Measurements from ENCODE around the gene EGLN1. TPM values are rescaled to one million over a fixed set of nuclear protein-coding genes. Genes with fewer than 3 reads are reported as not detected.
A peak's percentile ranks its signal among the peaks of the same experiment; 100 is the strongest.

EGLN1 gene
- total RNA-seq, 2 donors from 2014 or later: 40.6 to 42.7 TPM

- Histone ChIP-seq H3K4me3 (no peak overlapping the region), H3K9me3 (no peaks in the 10 kb centered on the region), H3K27me3 (replicated peaks; ENCODE audit: insufficient read depth) (no peaks in the 10 kb centered on the region), H3K27ac (peak overlapping the region; percentile 27 to 60), H3K4me1 (ENCODE audit: control insufficient read depth in 1 of 2, low read depth in 2 of 2) (peaks cover 0 to 7% of the 10 kb centered on the region in 2 donors), H3K36me3 (no peaks in the 10 kb centered on the region)
- ATAC-seq (ENCODE audit: insufficient number of reproducible peaks, low FRiP score, low read depth) (no peak), DNase-seq (ENCODE audit: low spot score) (no peak)
- TF ChIP-seq CTCF (IDR thresholded peaks at IDR 0.05): no peak
Measured at GRCh38 chr1:231424950-231425805, 3.1 kb upstream of the EGLN1 start.

GRCh38 chr1:231423648-231424047 lies 1.6 kb upstream of the EGLN1 start:
- Histone ChIP-seq H3K27ac (peak overlapping the region in 1 of 2 donors; percentile 96), H3K9me3 (no peaks in the 10 kb centered on the region), H3K4me3 (no peak overlapping the region), H3K4me1 (ENCODE audit: control insufficient read depth in 1 of 2, low read depth in 2 of 2) (peaks cover 4 to 20% of the 10 kb centered on the region in 2 donors), H3K27me3 (replicated peaks; ENCODE audit: insufficient read depth) (no peaks in the 10 kb centered on the region), H3K36me3 (no peaks in the 10 kb centered on the region)
- DNase-seq (ENCODE audit: low spot score) (no peak), ATAC-seq (ENCODE audit: insufficient number of reproducible peaks, low FRiP score, low read depth) (no peak)
- no peak for TF ChIP-seq CTCF (IDR thresholded peaks at IDR 0.05)

GRCh38 chr1:231422798-231423309 lies 767 bp upstream of the EGLN1 start:
- no peak for TF ChIP-seq CTCF (IDR thresholded peaks at IDR 0.05)
- no peaks in the 10 kb centered on the region for H3K9me3 ChIP-seq
- H3K36me3 ChIP-seq: no peaks in the 10 kb centered on the region
- no peak for DNase-seq (ENCODE audit: low spot score)
- ATAC-seq (ENCODE audit: insufficient number of reproducible peaks, low FRiP score, low read depth): peak; percentile 3
- no peaks in the 10 kb centered on the region for H3K27me3 ChIP-seq (replicated peaks; ENCODE audit: insufficient read depth)
- H3K4me1 ChIP-seq (ENCODE audit: control insufficient read depth in 1 of 2, low read depth in 2 of 2): peaks cover 12 to 28% of the 10 kb centered on the region in 2 donors
- H3K4me3 ChIP-seq: peak overlapping the region; percentile 87
- peak overlapping the region; percentile 93 to 96 for H3K27ac ChIP-seq

- peak; percentile 59 for ATAC-seq (ENCODE audit: insufficient number of reproducible peaks, low FRiP score, low read depth)
Measured at GRCh38 chr1:231421546-231421970, 529 bp downstream of the EGLN1 start.

More at GRCh38 chr1:231421546-231421970, 529 bp downstream of the EGLN1 start:
- Histone ChIP-seq H3K4me1 (ENCODE audit: control insufficient read depth in 1 of 2, low read depth in 2 of 2) (peaks cover 25 to 41% of the 10 kb centered on the region in 2 donors), H3K27ac (peak overlapping the region; percentile 95 to 96), H3K27me3 (replicated peaks; ENCODE audit: insufficient read depth) (no peaks in the 10 kb centered on the region), H3K36me3 (no peaks in the 10 kb centered on the region), H3K4me3 (peak overlapping the region; percentile 87), H3K9me3 (no peaks in the 10 kb centered on the region)
- TF ChIP-seq CTCF (IDR thresholded peaks at IDR 0.05): no peak
- no peak for DNase-seq (ENCODE audit: low spot score)

Data from thoracic aorta (tissue), 2 donors.